PC-3 (cell line): ENCODE measurements around the gene UNG.

Experiments
- EZH2 ChIP-seq: fragments of 300-600 bp; sonication (generic); IDR thresholded peaks from one replicate; pipeline ENCODE4 v1.6.1; 2017; ENCODE audit warnings: antibody characterized with exemption, mild to moderate bottlenecking, low read length; ENCODE audit not compliant: unreplicated experiment
- TF ChIP-seq, protein P1 (sequence below): fragments of 300-600 bp; sonication (generic); conservative IDR thresholded peaks from 2 replicates; pipeline ENCODE4 v1.5.1; 2017; ENCODE audit warnings: antibody characterized with exemption, low read depth, mild to moderate bottlenecking, low read length

DNA sequence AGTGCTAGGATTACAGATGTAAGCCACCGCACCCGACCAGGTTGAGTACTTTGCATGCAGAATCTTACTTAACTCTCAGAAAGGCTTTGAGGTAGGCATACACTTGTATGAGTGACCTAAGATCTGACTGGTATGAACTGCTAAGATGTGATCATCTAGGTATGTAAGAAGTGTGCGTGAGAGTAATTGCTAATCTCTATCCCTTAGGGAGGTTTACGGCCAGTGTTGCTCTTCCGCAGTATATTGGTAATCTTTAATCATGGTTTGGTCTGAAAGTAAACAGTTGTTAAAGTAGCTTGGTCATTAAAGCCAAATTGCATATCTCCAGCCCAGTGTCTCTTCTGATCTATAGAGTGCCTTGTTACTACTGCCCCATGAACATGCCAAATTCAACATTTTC lies 7.8 kb downstream of the UNG start:
- TF ChIP-seq EZH2 = no peak
- TF ChIP-seq, protein P1, sequence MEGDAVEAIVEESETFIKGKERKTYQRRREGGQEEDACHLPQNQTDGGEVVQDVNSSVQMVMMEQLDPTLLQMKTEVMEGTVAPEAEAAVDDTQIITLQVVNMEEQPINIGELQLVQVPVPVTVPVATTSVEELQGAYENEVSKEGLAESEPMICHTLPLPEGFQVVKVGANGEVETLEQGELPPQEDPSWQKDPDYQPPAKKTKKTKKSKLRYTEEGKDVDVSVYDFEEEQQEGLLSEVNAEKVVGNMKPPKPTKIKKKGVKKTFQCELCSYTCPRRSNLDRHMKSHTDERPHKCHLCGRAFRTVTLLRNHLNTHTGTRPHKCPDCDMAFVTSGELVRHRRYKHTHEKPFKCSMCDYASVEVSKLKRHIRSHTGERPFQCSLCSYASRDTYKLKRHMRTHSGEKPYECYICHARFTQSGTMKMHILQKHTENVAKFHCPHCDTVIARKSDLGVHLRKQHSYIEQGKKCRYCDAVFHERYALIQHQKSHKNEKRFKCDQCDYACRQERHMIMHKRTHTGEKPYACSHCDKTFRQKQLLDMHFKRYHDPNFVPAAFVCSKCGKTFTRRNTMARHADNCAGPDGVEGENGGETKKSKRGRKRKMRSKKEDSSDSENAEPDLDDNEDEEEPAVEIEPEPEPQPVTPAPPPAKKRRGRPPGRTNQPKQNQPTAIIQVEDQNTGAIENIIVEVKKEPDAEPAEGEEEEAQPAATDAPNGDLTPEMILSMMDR = no peak
